GM19452 (cell line): ENCODE measurements around the gene FAM184A.

Experiments
- ATAC-seq: cut with Tn5 transposase; IDR thresholded peaks from one replicate; pipeline ENCODE4 v1.9.1; 2021; ENCODE audit not compliant: unreplicated experiment

Gene FAM184A

GRCh38 chr6:119061215-119061614 is 17.2 kb downstream of the FAM184A start:
- ATAC-seq = no peak

- no peak for ATAC-seq
Measured at GRCh38 chr6:119060255-119060907, 18.1 kb downstream of the FAM184A start.

GRCh38 chr6:119055069-119055468 is 23.4 kb downstream of the FAM184A start:
- no peak for ATAC-seq

GRCh38 chr6:119052987-119053386 is 25.5 kb downstream of the FAM184A start:
- peak; percentile 33 for ATAC-seq

- ATAC-seq = peak; percentile 60
Measured at GRCh38 chr6:119052292-119052889, 26.1 kb downstream of the FAM184A start.

- ATAC-seq = no peak
Measured at GRCh38 chr6:119044255-119044654, 34.2 kb downstream of the FAM184A start.

- peak; percentile 63 for ATAC-seq
Measured at GRCh38 chr6:119043783-119044182, 34.7 kb downstream of the FAM184A start.

GRCh38 chr6:119043265-119043664 is 35.2 kb downstream of the FAM184A start:
- peak; percentile 25 for ATAC-seq

- no peak for ATAC-seq
Measured at GRCh38 chr6:119040636-119041035, 37.8 kb downstream of the FAM184A start.

- ATAC-seq = no peak
Measured at GRCh38 chr6:119040229-119040628, 38.2 kb downstream of the FAM184A start.

- ATAC-seq = no peak
Measured at GRCh38 chr6:119037941-119038623, 40.4 kb downstream of the FAM184A start.

- no peak for ATAC-seq
Measured at GRCh38 chr6:119037264-119037663, 41.2 kb downstream of the FAM184A start.

- ATAC-seq = no peak
Measured at GRCh38 chr6:119036081-119036480, 42.4 kb downstream of the FAM184A start.

- ATAC-seq = no peak
Measured at GRCh38 chr6:119035459-119035858, 43.0 kb downstream of the FAM184A start.

- ATAC-seq = no peak
Measured at GRCh38 chr6:119034827-119035458, 43.5 kb downstream of the FAM184A start.

- ATAC-seq = no peak
Measured at GRCh38 chr6:119032428-119032827, 46.0 kb downstream of the FAM184A start.

- no peak for ATAC-seq
Measured at GRCh38 chr6:119030759-119031158, 47.7 kb downstream of the FAM184A start.

GRCh38 chr6:119028091-119028490 is 50.4 kb downstream of the FAM184A start:
- ATAC-seq = no peak

GRCh38 chr6:119027465-119027864 is 51.0 kb downstream of the FAM184A start:
- ATAC-seq = no peak

- no peak for ATAC-seq
Measured at GRCh38 chr6:119026822-119027221, 51.6 kb downstream of the FAM184A start.

- ATAC-seq = no peak
Measured at GRCh38 chr6:119025793-119026192, 52.7 kb downstream of the FAM184A start.

- no peak for ATAC-seq
Measured at GRCh38 chr6:119024111-119024510, 54.4 kb downstream of the FAM184A start.
